GM18508 (cell line): ENCODE data around the gene JADE2.
"Not testable (repeated sequence)": the region's sequence is repeated elsewhere in the genome, so short reads cannot be mapped to it uniquely, and the experiment has no call there.

Experiments used
- ATAC-seq: cut with Tn5 transposase; IDR thresholded peaks from one replicate; pipeline ENCODE4 v1.9.1; 2021; ENCODE audit warnings: moderate number of reproducible peaks; ENCODE audit not compliant: insufficient read depth, unreplicated experiment

Gene JADE2

GRCh38 chr5:134524826-134525682, at the start of gene JADE2:
Gene JADE2 (plus strand): TSS chr5:134525670. CDS start chr5:134535858, 10,188 bp downstream.
- no peak for ATAC-seq

DNA sequence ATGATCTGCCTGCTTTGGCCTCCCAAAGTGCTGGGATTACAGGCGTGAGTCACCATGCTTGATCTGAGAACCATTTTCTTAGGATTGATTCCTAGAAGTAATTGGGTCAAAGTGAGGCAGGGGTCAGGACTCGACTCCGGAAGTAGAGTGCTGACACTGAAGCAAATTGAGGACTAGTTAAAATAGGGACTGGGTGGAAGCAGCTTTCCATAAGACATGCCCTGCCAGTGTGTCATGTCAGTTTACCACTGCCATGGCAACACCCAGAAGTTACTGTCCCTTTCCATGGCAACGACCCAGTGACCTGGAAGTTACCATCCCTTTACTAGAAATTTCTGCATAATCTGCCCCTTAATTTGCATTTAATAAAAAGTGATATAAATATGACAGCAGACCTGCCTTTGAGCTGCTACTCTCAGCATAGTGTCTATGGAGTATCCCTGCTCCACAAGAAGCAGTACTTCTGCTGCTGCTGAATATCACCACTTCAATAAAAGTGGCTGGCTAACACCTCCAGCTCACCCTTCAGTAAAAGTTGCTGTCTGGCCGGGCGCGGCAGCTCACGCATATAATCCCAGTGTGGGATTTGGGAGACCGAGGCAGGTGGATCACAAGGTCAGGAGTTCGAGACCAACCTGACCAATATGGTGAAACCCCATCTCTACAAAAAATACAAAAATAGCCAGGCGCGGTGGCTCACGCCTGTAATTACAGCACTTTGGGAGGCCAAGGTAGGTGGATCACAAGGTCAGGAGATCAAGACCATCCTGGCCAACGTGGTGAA, 47.8 kb upstream of the JADE2 start:
- ATAC-seq = no peak

- ATAC-seq = no peak
These were observed 45.6 kb upstream of the JADE2 start for GRCh38 chr5:134479839-134480238.

DNA sequence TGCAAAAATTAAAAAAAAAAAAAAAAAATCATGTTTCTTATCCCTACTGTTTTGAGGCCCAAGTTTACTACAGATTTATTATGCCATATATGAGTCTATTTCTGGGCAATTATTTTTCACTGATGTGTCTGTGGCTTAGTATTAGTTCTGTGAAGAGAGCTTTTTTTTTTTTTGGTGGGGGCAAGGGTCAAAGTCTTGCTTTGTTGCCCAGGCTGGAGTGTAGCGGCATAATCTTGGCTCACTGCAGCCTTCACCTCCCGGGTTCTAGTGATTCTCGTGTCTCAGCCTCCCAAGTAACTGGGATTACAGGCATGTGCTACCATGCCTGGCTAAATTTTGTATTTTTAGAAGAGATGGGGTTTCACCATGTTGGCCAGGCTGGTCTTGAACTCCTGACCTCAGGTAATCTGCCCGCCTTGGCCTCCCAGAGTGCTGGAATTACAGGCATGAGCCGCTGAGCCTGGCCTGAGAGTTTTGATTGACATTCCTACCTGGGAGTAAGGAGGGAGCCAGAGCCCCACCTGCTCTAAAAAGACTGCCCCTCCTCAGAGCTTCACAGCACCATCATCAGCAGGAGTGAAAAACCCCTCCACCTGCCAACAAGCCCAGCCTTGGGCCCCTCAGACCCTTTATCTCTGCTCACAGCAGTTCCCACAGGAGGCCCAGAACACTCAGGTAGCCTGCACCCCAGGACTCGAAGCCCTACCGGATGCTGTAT, 36.1 kb upstream of the JADE2 start:
- ATAC-seq = no peak

- no peak for ATAC-seq
These were observed 35.1 kb upstream of the JADE2 start for GRCh38 chr5:134490255-134490924.

GRCh38 chr5:134490925-134491271, 34.6 kb upstream of the JADE2 start:
- ATAC-seq = no peak

- ATAC-seq = no peak
These were observed 33.5 kb upstream of the JADE2 start for GRCh38 chr5:134491841-134492442.

DNA sequence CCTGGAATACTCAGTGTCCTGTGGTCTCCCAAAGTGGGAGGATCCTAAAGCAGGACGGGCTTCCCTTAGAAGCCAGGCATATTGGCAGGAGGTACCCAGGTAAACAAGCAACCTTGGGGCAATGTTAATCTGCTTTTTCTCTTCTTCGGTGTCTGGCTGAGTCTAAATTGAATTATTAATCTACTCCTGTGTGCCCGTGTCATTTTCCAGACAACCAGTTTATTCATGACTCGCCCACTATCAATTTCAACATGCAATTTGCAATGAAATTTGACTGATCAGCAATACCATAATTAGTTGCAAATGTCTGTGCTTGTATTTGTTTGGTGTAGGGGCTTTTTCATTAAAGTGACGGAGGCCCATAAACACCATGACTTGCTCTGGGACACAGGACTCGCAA, 32.9 kb upstream of the JADE2 start:
- ATAC-seq = no peak

DNA sequence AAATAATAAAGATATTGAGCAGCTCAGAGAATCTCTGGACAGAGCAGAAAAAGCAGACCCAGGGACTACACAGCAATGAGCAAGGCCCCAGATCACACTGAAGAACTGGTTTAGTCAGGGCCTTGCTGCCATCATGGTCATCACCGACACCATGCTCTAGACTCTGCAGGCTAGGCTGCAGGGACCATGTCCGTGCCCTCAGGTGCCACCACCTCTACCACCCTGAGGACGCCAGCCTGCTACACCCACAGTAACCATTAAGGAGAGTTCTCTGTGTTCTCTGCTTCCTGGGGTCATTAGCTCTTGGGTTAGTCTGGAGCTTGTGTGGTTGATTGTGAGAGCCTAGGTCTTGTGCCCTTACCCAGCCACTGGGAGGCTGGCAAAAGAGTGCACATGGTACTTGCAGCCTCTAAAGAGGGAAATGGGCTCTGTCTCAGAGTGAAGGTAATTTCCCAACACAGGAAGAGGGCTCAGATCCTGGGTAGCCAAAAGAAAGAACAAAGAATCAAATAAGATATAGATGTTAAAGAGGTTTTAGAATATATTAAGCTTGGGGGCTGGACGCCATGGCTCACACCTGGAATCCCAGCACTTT, 31.9 kb upstream of the JADE2 start:
- ATAC-seq = no peak

GRCh38 chr5:134494780-134495179, 30.7 kb upstream of the JADE2 start:
- no peak for ATAC-seq

DNA sequence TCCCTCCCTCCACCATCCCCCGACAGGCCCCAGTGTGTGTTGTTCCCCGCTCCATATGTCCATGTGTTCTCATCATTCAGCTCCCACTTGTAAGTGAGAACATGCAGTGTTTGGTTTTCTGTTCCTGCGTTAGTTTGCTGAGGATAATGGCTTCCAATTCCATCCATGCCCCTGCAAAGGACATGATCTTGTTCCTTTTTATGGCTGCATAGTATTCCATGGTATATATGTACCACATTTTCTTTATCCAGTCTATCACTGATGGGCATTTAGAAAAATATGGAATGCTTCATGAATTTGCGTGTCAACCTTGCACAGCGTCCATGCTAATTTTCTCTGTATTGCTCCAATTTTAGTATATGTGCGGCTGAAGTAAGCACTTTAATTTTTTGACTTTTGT, 25.6 kb upstream of the JADE2 start:
- ATAC-seq = not testable (repeated sequence)

GRCh38 chr5:134500699-134501430, 24.6 kb upstream of the JADE2 start:
- no peak for ATAC-seq

GRCh38 chr5:134502259-134502658, 23.2 kb upstream of the JADE2 start:
- ATAC-seq = no peak

- ATAC-seq = no peak
These were observed 22.2 kb upstream of the JADE2 start for GRCh38 chr5:134503088-134503936.

DNA sequence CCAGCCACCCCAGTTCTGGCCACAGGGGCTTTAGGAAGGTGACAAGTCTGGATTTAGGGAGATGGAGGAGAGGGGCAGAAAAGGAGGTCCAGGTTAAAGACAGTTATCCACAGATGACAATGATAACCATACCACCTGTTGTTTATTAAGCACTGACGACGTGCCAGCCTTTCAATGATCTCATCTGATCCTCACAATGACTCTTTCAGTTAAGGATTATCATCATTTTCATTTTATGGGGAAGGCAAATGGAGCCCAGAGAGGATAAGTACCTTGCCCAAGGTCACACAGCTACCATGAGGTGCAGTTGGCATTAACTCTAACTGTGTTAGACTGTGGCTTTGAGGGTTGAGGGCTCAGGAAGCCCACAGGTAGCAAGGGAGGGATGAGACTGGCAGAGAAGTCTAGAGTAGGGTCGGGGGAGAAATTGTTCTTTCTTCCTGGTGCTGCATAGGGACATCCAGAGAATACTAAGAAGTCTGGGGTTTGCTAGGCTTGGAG, 21.5 kb upstream of the JADE2 start:
- no peak for ATAC-seq

DNA sequence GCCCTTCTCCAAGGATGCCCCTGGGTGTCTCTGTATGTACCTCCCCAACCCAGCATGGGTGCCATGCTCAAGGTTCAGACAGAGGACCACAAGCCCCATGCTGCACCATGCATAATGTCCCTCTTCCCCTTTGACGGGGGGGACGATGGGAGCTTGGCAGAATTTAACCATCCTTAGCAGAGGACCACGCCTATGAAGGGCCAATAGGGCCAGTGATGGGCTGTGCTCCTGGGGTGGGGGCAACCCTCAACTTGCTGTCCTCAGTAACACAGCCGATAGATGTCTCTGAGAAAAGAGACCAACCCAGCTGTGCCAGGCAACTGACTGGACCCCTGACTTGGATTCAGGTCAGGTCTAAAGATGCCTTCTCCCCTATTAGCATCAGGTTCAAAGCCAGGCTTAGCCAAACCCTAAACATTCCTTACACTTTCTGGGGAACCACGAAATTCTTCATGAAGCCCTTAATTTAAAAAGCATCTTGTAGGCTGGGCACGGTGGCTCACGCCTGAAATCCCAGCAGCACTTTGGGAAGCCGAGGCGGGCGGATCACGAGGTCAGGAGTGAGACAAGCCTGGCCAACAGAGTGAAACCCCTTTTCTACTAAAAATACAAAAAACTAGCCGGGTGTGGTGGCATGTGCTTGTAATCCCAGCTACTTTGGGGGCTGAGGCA, 20.7 kb upstream of the JADE2 start:
- no peak for ATAC-seq
